GM18508 (cell line): ENCODE data around the gene GTPBP8.

Source experiments
- ATAC-seq: cut with Tn5 transposase; IDR thresholded peaks from one replicate; pipeline ENCODE4 v1.9.1; 2021; ENCODE audit warnings: moderate number of reproducible peaks; ENCODE audit not compliant: insufficient read depth, unreplicated experiment

GTPBP8 gene

DNA sequence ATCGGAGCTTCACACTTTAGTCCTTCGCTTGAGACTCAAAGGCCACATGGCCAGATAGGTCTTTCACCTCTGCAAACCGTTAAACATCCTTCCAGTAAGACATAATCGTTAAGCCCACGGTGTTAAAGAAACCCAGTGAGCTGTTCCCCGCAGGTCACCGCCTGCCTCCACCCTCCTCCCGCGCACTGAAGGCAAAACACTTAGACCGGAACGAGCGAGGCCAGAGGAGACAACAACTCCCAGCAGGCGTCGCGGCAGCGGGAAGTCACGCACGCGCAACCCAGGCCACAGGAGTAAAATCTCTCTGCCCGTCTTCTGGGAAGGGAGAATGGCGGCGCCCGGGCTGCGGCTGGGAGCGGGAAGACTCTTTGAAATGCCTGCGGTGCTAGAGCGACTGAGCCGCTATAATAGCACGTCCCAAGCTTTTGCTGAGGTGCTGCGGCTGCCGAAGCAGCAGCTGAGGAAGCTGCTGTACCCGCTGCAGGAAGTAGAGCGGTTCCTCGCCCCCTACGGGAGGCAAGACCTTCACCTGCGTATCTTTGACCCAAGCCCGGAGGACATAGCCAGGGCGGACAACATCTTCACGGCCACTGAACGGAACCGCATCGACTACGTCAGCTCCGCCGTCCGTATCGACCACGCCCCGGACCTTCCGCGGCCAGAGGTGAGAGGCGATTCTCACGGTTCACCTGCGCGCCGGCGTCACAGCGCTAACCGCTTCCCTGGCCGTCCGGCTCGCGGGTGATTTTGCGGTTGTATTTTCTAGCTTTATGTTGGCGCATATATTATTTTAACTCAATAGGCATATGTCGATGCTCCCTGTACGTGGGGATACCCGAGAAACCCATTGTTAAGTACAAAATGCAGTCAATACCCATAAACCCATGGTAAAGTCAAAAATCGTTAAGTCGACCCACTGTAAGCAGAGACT is at the start of gene GTPBP8:
Gene GTPBP8, plus strand, starts transcription at position 313 of the 931 bp plus-strand sequence. Its CDS starts 16 bp downstream, at position 329.
- ATAC-seq: peak; percentile 88

DNA sequence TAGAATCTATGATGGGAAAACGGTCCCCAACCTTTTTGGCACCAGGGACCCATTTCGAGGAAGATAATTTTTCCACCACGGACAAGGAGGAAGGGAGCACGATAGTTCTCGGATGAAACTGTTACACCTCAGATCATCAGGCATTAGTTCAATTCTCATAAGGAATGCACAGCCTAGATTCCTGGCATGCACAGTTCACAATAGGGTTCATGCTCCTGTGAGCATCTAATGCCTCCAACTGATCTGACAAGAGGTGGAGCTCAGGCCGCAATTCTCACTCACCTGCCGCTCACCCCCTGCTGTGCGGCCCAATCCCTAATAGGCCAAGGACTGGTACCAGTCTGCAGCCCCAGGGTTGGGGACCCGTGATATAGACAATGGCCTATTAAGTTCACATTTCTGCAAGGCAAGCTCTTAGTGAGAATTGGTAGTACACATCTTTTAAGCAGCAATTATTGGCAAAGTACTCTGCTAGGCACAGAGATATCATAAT is 42.4 kb upstream of the GTPBP8 start:
- ATAC-seq: no peak

GRCh38 chr3:112956351-112956750 is 34.4 kb upstream of the GTPBP8 start:
- no peak for ATAC-seq

DNA sequence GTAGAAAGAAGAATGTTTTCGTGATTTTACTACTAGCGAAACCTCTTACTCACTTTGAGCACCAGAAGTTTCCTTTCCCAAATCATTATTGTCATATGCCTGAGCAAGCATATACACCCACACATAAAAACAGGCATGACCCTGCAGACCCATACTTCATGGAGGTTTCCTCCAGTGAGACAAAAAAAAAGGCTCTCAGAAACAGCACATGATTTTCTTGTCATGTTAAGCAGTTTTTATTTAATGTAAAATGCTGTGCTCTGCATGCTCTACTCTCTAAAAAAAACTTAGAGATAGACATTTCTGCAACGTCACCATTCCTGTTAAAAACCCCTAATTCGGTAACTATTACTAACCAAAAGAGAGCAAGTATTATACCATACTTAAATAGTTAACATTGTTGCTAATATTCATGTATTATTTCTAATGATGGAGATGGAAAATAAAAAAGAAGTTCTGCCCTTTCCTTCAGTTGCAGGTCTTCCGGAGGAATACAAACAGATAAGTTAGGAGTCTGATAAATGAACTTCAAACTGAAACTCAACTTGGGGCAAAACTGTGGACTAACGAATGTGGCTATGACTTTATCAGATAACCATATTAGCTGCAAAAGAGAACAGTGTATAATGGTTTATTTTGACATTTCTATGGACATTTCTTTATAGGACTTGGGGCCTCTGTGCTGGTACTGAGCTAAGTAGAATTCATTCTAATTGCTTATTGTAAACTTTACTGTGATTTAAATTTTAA is 31.8 kb upstream of the GTPBP8 start:
- peak; percentile 61 for ATAC-seq

- no peak for ATAC-seq
Measured at GRCh38 chr3:112963683-112964082, 27.1 kb upstream of the GTPBP8 start.

- no peak for ATAC-seq
Measured at GRCh38 chr3:112965656-112966055, 25.1 kb upstream of the GTPBP8 start.

DNA sequence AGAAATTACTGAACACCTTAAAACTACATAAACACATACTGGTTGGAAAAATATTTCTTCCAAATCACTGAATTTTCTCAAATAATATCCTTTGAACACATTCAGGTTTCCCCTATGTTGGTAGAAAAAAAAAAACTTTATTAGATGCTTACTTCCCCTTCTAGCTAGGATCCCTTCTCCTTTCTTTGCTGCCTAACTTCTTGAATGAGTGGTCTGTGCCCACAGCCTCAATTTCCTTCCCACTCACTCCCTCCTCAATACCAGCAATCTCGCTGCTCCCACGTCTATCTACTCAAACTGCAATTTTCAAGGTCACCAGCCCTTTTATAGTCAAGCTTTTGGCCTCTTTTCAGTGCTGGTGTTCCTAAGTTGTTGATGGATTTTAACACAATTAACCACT is 24.2 kb upstream of the GTPBP8 start:
- no peak for ATAC-seq

GRCh38 chr3:112967425-112967824 is 23.4 kb upstream of the GTPBP8 start:
- ATAC-seq: no peak

GRCh38 chr3:112967828-112968227 is 23.0 kb upstream of the GTPBP8 start:
- ATAC-seq: no peak

- no peak for ATAC-seq
Measured at GRCh38 chr3:112972158-112972557, 18.6 kb upstream of the GTPBP8 start.

- peak; percentile 58 for ATAC-seq
Measured at GRCh38 chr3:112973325-112974177, 17.2 kb upstream of the GTPBP8 start.

DNA sequence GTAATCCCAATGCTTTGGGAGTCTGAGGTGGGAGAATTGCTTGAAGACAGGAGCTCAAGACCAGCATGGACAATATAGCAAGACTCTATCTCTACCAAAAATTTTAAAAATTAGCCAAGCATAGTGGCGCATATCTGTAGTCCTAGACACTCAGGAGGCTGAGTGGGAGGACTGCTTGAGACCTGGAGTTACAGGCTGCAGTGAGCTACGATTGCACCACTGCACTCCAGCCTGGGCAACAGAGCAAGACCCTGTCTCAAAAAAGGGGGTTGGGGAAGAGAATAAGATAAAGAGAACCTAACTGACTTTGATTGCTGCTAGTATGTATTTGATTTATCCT is 16.6 kb upstream of the GTPBP8 start:
- ATAC-seq: no peak

- ATAC-seq: no peak
Measured at GRCh38 chr3:112974894-112975293, 15.9 kb upstream of the GTPBP8 start, which contains the start of gene CD200R1. TSS of gene CD200R1 (minus strand) at chr3:112975103. CDS start at chr3:112974857, 246 bp downstream.

GRCh38 chr3:112976001-112976400 is 14.8 kb upstream of the GTPBP8 start:
- ATAC-seq: no peak

DNA sequence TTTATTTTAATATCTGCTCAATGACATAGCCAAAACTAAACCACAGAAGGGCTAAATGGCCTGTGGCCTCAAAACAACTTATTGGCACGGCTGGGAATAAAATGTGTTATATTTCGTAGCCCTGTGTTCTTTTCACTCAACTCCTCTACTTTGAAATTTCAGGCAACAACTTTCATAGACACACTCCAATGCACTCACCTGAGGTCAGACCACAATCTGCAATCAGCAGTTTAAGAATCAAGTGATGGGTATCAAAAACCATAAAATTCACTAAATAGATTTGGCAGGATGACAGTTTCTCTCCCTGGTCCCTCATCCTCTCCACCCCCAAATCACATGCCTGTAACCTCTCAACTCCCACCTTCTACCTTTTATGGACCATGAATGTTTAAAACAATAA is 13.8 kb upstream of the GTPBP8 start:
- ATAC-seq: no peak

DNA sequence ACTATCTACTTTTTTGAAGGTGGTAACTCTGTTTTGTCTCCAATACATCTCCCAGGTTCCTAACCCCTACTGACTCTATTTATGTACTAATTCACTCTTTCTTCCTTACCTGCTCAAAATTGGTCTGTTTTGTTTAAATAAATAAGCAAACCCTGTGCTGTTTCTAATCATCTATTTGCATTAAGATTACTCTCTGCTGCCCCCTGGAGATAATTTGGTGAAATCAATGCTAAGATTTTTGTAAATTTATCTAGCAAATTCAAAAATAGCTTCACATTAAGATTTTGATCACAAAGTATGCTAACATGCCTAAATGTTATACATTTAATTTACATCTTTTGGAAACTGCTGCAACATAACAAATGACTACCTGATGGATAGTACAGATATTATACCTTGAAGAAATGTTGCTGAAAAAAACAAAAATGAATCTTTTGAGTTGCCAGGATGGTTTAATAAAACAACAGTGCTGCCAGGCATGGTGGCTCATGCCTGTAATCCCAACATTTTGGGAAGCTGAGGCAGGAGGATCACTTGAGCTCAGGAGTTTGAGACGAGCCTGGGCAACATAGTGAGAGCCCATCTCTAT is 11.4 kb upstream of the GTPBP8 start:
- ATAC-seq: no peak

DNA sequence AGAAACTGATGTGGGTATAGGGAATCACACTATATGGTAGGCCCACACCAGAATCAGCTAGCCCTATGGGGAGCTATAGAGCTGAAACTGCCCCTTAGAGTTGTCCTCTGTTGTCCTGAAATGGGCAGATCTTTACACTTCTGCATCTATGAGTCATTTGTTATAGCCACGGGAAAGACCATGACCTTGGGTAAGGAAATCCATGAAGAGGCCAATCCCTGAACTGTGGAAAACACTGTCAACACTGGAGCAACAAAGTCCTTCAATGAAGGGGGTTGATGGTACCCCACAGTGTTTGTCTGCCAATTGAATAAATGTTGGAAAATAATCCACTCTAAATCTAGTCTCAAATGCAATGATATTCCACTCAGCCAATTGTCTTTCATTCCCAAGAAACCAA is 10.7 kb upstream of the GTPBP8 start:
- no peak for ATAC-seq

DNA sequence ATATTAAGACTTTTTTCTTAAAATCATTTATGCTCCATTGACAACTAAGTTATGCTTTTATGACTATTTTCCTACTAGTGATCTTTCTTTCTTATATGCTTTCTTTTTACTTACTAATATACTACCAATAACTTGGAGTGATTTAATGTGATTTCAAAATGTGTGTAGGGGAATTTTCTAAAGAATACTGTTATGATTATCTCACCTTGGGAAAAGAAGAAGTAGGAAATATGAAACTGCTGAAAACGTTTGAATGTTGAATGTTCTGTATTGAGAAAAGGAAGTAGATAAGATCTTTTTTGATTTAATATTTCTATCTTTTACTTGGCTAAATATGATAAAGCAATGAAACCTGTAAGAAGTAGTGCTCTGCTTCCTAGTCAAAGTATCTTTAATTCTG is 8.1 kb upstream of the GTPBP8 start:
- no peak for ATAC-seq

DNA sequence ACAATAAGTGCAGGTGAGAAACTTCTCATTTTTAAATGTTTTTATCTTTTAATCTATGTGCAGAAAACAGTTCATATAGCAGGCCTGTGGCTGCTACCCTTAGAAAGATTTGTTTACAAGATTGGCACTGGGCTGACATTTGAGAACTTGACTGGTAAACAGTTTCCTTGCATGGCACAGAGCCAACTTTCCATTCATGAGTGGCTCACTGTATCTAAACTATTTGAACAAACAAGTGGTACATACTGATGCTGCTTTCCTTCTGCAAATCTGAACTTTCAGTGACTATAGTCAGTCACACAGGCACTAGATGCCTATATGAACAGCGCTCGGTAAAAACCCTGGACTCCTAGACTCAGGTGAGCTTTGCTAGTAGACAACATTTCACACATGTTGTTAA is 6.3 kb upstream of the GTPBP8 start:
- ATAC-seq: no peak
